ENCODE data around the gene GNAI2.
"Not testable (repeated sequence)": the region's sequence is repeated elsewhere in the genome, so short reads cannot be mapped to it uniquely, and the experiment has no call there.

GNAI2 gene

GRCh38 chr3:50208677-50209344 lies 27.2 kb upstream of the GNAI2 start:
- H3K27me3 ChIP-seq (ENCODE audit: insufficient read depth, low read length): peaks cover 33% of the 10 kb centered on the region
- peaks cover 11% of the 10 kb centered on the region; the same call in 1 of the 2 replicates for H3K4me1 ChIP-seq (ENCODE audit: insufficient read depth, low read length)
- H3K4me3 ChIP-seq (ENCODE audit: low read length): no peak overlapping the region
- no peaks in the 10 kb centered on the region for H3K9me3 ChIP-seq (ENCODE audit: insufficient read depth, low read depth, low read length)
- no peak overlapping the region for H3K9ac ChIP-seq (ENCODE audit: low read depth, low read length)
- no peaks in the 10 kb centered on the region for H3K36me3 ChIP-seq (ENCODE audit: insufficient read depth, low read depth, low read length)
- H3K27ac ChIP-seq (ENCODE audit: low read length): no peak overlapping the region

- Histone ChIP-seq H3K27me3 (ENCODE audit: insufficient read depth, low read length) (peaks cover 21% of the 10 kb centered on the region), H3K27ac (ENCODE audit: low read length) (no peak overlapping the region), H3K9me3 (ENCODE audit: insufficient read depth, low read depth, low read length) (no peaks in the 10 kb centered on the region), H3K4me1 (ENCODE audit: insufficient read depth, low read length) (peaks cover 9% of the 10 kb centered on the region; the same call in 1 of the 2 replicates), H3K36me3 (ENCODE audit: insufficient read depth, low read depth, low read length) (no peaks in the 10 kb centered on the region), H3K9ac (ENCODE audit: low read depth, low read length) (no peak overlapping the region), H3K4me3 (ENCODE audit: low read length) (no peak overlapping the region)
Observed at GRCh38 chr3:50210176-50210509, 25.9 kb upstream of the GNAI2 start.

- peak overlapping the region; percentile 27; the same call in 1 of the 2 replicates for H3K4me3 ChIP-seq (ENCODE audit: low read length)
- H3K9ac ChIP-seq (ENCODE audit: low read depth, low read length): no peak overlapping the region
- H3K4me1 ChIP-seq (ENCODE audit: insufficient read depth, low read length): peaks cover 9% of the 10 kb centered on the region; the same call in 1 of the 2 replicates
- no peak overlapping the region for H3K27ac ChIP-seq (ENCODE audit: low read length)
- H3K9me3 ChIP-seq (ENCODE audit: insufficient read depth, low read depth, low read length): no peaks in the 10 kb centered on the region
- no peaks in the 10 kb centered on the region for H3K36me3 ChIP-seq (ENCODE audit: insufficient read depth, low read depth, low read length)
- peaks cover 15% of the 10 kb centered on the region for H3K27me3 ChIP-seq (ENCODE audit: insufficient read depth, low read length)
Observed at GRCh38 chr3:50210510-50211367, 25.3 kb upstream of the GNAI2 start.

GRCh38 chr3:50211368-50211717 lies 24.7 kb upstream of the GNAI2 start:
- not testable (repeated sequence) for H3K4me3 ChIP-seq (ENCODE audit: low read length); H3K27ac ChIP-seq (ENCODE audit: low read length); H3K4me1 ChIP-seq (ENCODE audit: insufficient read depth, low read length); H3K9ac ChIP-seq (ENCODE audit: low read depth, low read length); H3K9me3 ChIP-seq (ENCODE audit: insufficient read depth, low read depth, low read length); H3K27me3 ChIP-seq (ENCODE audit: insufficient read depth, low read length); H3K36me3 ChIP-seq (ENCODE audit: insufficient read depth, low read depth, low read length)

- H3K36me3 ChIP-seq (ENCODE audit: insufficient read depth, low read depth, low read length): no peaks in the 10 kb centered on the region
- peaks cover 3% of the 10 kb centered on the region for H3K27me3 ChIP-seq (ENCODE audit: insufficient read depth, low read length)
- H3K9ac ChIP-seq (ENCODE audit: low read depth, low read length): no peak overlapping the region
- H3K27ac ChIP-seq (ENCODE audit: low read length): no peak overlapping the region
- peaks cover 9% of the 10 kb centered on the region; the same call in 1 of the 2 replicates for H3K4me1 ChIP-seq (ENCODE audit: insufficient read depth, low read length)
- H3K4me3 ChIP-seq (ENCODE audit: low read length): no peak overlapping the region
- H3K9me3 ChIP-seq (ENCODE audit: insufficient read depth, low read depth, low read length): no peaks in the 10 kb centered on the region
Observed at GRCh38 chr3:50211930-50212329, 24.1 kb upstream of the GNAI2 start.

- H3K4me3 ChIP-seq (ENCODE audit: low read length): no peak overlapping the region
- no peaks in the 10 kb centered on the region for H3K9me3 ChIP-seq (ENCODE audit: insufficient read depth, low read depth, low read length)
- no peak overlapping the region for H3K9ac ChIP-seq (ENCODE audit: low read depth, low read length)
- no peaks in the 10 kb centered on the region; the same call in 1 of the 2 replicates for H3K27me3 ChIP-seq (ENCODE audit: insufficient read depth, low read length)
- peaks cover 9% of the 10 kb centered on the region; the same call in 1 of the 2 replicates for H3K4me1 ChIP-seq (ENCODE audit: insufficient read depth, low read length)
- no peak overlapping the region for H3K27ac ChIP-seq (ENCODE audit: low read length)
- H3K36me3 ChIP-seq (ENCODE audit: insufficient read depth, low read depth, low read length): no peaks in the 10 kb centered on the region
Observed at GRCh38 chr3:50212502-50212901, 23.5 kb upstream of the GNAI2 start.

- Histone ChIP-seq H3K9me3 (ENCODE audit: insufficient read depth, low read depth, low read length) (no peaks in the 10 kb centered on the region), H3K9ac (ENCODE audit: low read depth, low read length) (no peak overlapping the region), H3K27me3 (ENCODE audit: insufficient read depth, low read length) (no peaks in the 10 kb centered on the region; the same call in 1 of the 2 replicates), H3K4me1 (ENCODE audit: insufficient read depth, low read length) (peaks cover 9% of the 10 kb centered on the region; the same call in 1 of the 2 replicates), H3K4me3 (ENCODE audit: low read length) (no peak overlapping the region), H3K36me3 (ENCODE audit: insufficient read depth, low read depth, low read length) (no peaks in the 10 kb centered on the region), H3K27ac (ENCODE audit: low read length) (no peak overlapping the region)
Observed at GRCh38 chr3:50212971-50213370, 23.0 kb upstream of the GNAI2 start.

- H3K27ac ChIP-seq (ENCODE audit: low read length): no peak overlapping the region
- no peak overlapping the region for H3K4me3 ChIP-seq (ENCODE audit: low read length)
- H3K27me3 ChIP-seq (ENCODE audit: insufficient read depth, low read length): no peaks in the 10 kb centered on the region; the same call in 1 of the 2 replicates
- no peaks in the 10 kb centered on the region for H3K36me3 ChIP-seq (ENCODE audit: insufficient read depth, low read depth, low read length)
- H3K9me3 ChIP-seq (ENCODE audit: insufficient read depth, low read depth, low read length): no peaks in the 10 kb centered on the region
- H3K4me1 ChIP-seq (ENCODE audit: insufficient read depth, low read length): peaks cover 9% of the 10 kb centered on the region; the same call in 1 of the 2 replicates
- H3K9ac ChIP-seq (ENCODE audit: low read depth, low read length): no peak overlapping the region
Observed at GRCh38 chr3:50213373-50213772, 22.6 kb upstream of the GNAI2 start.

GRCh38 chr3:50214824-50215223 lies 21.2 kb upstream of the GNAI2 start:
- H3K4me3 ChIP-seq (ENCODE audit: low read length): no peak overlapping the region
- H3K9me3 ChIP-seq (ENCODE audit: insufficient read depth, low read depth, low read length): no peaks in the 10 kb centered on the region
- H3K27me3 ChIP-seq (ENCODE audit: insufficient read depth, low read length): no peaks in the 10 kb centered on the region
- H3K9ac ChIP-seq (ENCODE audit: low read depth, low read length): no peak overlapping the region
- peaks cover 9% of the 10 kb centered on the region; the same call in 1 of the 2 replicates for H3K4me1 ChIP-seq (ENCODE audit: insufficient read depth, low read length)
- H3K27ac ChIP-seq (ENCODE audit: low read length): no peak overlapping the region
- H3K36me3 ChIP-seq (ENCODE audit: insufficient read depth, low read depth, low read length): no peaks in the 10 kb centered on the region

GRCh38 chr3:50215529-50215928 lies 20.5 kb upstream of the GNAI2 start:
- no peaks in the 10 kb centered on the region for H3K9me3 ChIP-seq (ENCODE audit: insufficient read depth, low read depth, low read length)
- H3K27me3 ChIP-seq (ENCODE audit: insufficient read depth, low read length): no peaks in the 10 kb centered on the region
- no peak overlapping the region for H3K4me3 ChIP-seq (ENCODE audit: low read length)
- H3K36me3 ChIP-seq (ENCODE audit: insufficient read depth, low read depth, low read length): no peaks in the 10 kb centered on the region
- H3K4me1 ChIP-seq (ENCODE audit: insufficient read depth, low read length): peaks cover 8% of the 10 kb centered on the region; the same call in 1 of the 2 replicates
- no peak overlapping the region for H3K9ac ChIP-seq (ENCODE audit: low read depth, low read length)
- H3K27ac ChIP-seq (ENCODE audit: low read length): no peak overlapping the region

- H3K4me1 ChIP-seq (ENCODE audit: insufficient read depth, low read length): no peaks in the 10 kb centered on the region
- no peak overlapping the region for H3K27ac ChIP-seq (ENCODE audit: low read length)
- H3K4me3 ChIP-seq (ENCODE audit: low read length): no peak overlapping the region
- no peaks in the 10 kb centered on the region for H3K9me3 ChIP-seq (ENCODE audit: insufficient read depth, low read depth, low read length)
- H3K9ac ChIP-seq (ENCODE audit: low read depth, low read length): no peak overlapping the region
- H3K36me3 ChIP-seq (ENCODE audit: insufficient read depth, low read depth, low read length): no peaks in the 10 kb centered on the region
- H3K27me3 ChIP-seq (ENCODE audit: insufficient read depth, low read length): no peaks in the 10 kb centered on the region
Observed at GRCh38 chr3:50217681-50218080, 18.3 kb upstream of the GNAI2 start.

- Histone ChIP-seq H3K36me3 (ENCODE audit: insufficient read depth, low read depth, low read length) (no peaks in the 10 kb centered on the region), H3K9me3 (ENCODE audit: insufficient read depth, low read depth, low read length) (no peaks in the 10 kb centered on the region), H3K4me3 (ENCODE audit: low read length) (no peak overlapping the region), H3K9ac (ENCODE audit: low read depth, low read length) (no peak overlapping the region), H3K4me1 (ENCODE audit: insufficient read depth, low read length) (no peaks in the 10 kb centered on the region), H3K27me3 (ENCODE audit: insufficient read depth, low read length) (no peaks in the 10 kb centered on the region), H3K27ac (ENCODE audit: low read length) (no peak overlapping the region)
Observed at GRCh38 chr3:50218448-50218847, 17.6 kb upstream of the GNAI2 start.

Measured in iPS-20b (cell line).